ENCODE data around the gene FAM163B.

DNA sequence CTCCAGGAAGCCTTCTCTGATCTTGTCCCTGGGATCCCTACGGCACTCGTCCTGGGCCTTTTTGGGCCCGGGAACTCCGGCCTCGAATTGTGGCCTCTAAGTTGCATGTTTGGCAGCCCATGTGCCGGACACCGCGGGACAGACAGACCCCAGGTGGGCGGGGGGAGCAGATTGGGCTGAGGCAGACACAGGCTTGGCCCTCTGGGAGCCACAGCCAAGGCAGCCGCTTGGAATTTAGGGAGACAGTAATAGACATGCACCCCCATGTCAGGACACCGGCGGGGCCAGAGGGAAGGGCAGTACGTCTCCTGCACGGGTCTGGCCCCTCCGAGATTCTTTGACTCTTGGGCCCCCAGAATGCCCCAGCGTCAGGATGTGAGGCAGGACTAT lies 38.5 kb downstream of the FAM163B start:
- TF ChIP-seq, protein P1, sequence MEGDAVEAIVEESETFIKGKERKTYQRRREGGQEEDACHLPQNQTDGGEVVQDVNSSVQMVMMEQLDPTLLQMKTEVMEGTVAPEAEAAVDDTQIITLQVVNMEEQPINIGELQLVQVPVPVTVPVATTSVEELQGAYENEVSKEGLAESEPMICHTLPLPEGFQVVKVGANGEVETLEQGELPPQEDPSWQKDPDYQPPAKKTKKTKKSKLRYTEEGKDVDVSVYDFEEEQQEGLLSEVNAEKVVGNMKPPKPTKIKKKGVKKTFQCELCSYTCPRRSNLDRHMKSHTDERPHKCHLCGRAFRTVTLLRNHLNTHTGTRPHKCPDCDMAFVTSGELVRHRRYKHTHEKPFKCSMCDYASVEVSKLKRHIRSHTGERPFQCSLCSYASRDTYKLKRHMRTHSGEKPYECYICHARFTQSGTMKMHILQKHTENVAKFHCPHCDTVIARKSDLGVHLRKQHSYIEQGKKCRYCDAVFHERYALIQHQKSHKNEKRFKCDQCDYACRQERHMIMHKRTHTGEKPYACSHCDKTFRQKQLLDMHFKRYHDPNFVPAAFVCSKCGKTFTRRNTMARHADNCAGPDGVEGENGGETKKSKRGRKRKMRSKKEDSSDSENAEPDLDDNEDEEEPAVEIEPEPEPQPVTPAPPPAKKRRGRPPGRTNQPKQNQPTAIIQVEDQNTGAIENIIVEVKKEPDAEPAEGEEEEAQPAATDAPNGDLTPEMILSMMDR (IDR thresholded peaks at IDR 0.05; ENCODE audit: poor library complexity): no peak
- TF ChIP-seq EZH2phosphoT487 (IDR thresholded peaks at IDR 0.05; ENCODE audit: low read depth, severe bottlenecking, unreplicated experiment) (no peak), EZH2 (IDR thresholded peaks at IDR 0.05; ENCODE audit: borderline replicate concordance) (no peak)

Data from hepatocyte (in vitro differentiated cells).